Mesothelial cell of epicardium (in vitro differentiated cells): ENCODE measurements around the gene EEFSEC. TPM values are rescaled to one million over a fixed set of nuclear protein-coding genes. Genes with fewer than 3 reads are reported as not detected.

Experiments
- DNase-seq, 2 experiments: peaks; one replicate each; pipeline ENCODE4 v3.0.0; 2021; ENCODE audit warnings: low spot score in 2 of 2; ENCODE audit not compliant: unreplicated experiment in 2 of 2
- H3K27ac Mint-ChIP-seq: 2 replicates; pipeline ENCODE4 v1.8.0; 2021; ENCODE audit warnings: mixed read lengths
- H3K27me3 Mint-ChIP-seq: 2 replicates; pipeline ENCODE4 v1.8.0; 2021; ENCODE audit warnings: low read depth, mixed read lengths
- H3K36me3 Mint-ChIP-seq: 2 replicates; pipeline ENCODE4 v1.8.0; 2021; ENCODE audit warnings: mixed read lengths
- H3K4me1 Mint-ChIP-seq: 2 replicates; pipeline ENCODE4 v1.8.0; 2021; ENCODE audit warnings: mixed read lengths
- H3K4me3 Mint-ChIP-seq: 2 replicates; pipeline ENCODE4 v1.8.0; 2021; ENCODE audit warnings: mild to moderate bottlenecking, moderate library complexity, mixed read lengths
- H3K9me3 Mint-ChIP-seq: 2 replicates; pipeline ENCODE4 v1.8.0; 2021; ENCODE audit warnings: mixed read lengths
- CTCF ChIP-seq: fragments of 200-600 bp; sonication (generic); IDR thresholded peaks from one replicate; pipeline ENCODE4 v1.5.0; 2021; ENCODE audit warnings: antibody characterized with exemption; ENCODE audit not compliant: unreplicated experiment
- total RNA-seq: library from RNA; stranded (reverse); gene quantifications from 3 replicates; pipeline ENCODE4 v1.2.1, GENCODE V29; 2021

Gene EEFSEC
- total RNA-seq, 1 donor from 2014 or later: 19.4 TPM

- no peaks in the 10 kb centered on the region for H3K4me1 Mint-ChIP-seq
- no peaks in the 10 kb centered on the region for H3K36me3 Mint-ChIP-seq
- no peak for TF ChIP-seq CTCF
- H3K4me3 Mint-ChIP-seq: no peak overlapping the region
- DNase-seq: no peak
- peaks cover 36% of the 10 kb centered on the region for H3K27me3 Mint-ChIP-seq
- peaks cover 12% of the 10 kb centered on the region for H3K9me3 Mint-ChIP-seq
- no peak overlapping the region for H3K27ac Mint-ChIP-seq
Observed at GRCh38 chr3:128131897-128132646, 21.2 kb upstream of the EEFSEC start.

GRCh38 chr3:128133273-128133883 lies 19.9 kb upstream of the EEFSEC start:
- Mint-ChIP-seq H3K4me1 (no peaks in the 10 kb centered on the region), H3K9me3 (peaks cover 12% of the 10 kb centered on the region), H3K27me3 (peaks cover 41% of the 10 kb centered on the region), H3K36me3 (no peaks in the 10 kb centered on the region), H3K4me3 (no peak overlapping the region), H3K27ac (no peak overlapping the region)
- TF ChIP-seq CTCF: no peak
- no peak for DNase-seq

GRCh38 chr3:128143496-128143895 lies 9.8 kb upstream of the EEFSEC start:
- DNase-seq: no peak
- Mint-ChIP-seq H3K27ac (no peak overlapping the region), H3K9me3 (peaks cover 6% of the 10 kb centered on the region), H3K4me3 (no peak overlapping the region), H3K36me3 (no peaks in the 10 kb centered on the region), H3K4me1 (no peaks in the 10 kb centered on the region), H3K27me3 (peaks cover 31% of the 10 kb centered on the region)
- no peak for TF ChIP-seq CTCF

GRCh38 chr3:128144512-128145187 lies 8.6 kb upstream of the EEFSEC start:
- DNase-seq: no peak
- Mint-ChIP-seq H3K4me1 (no peaks in the 10 kb centered on the region), H3K4me3 (no peak overlapping the region), H3K27ac (no peak overlapping the region), H3K27me3 (peaks cover 23% of the 10 kb centered on the region), H3K36me3 (no peaks in the 10 kb centered on the region), H3K9me3 (no peaks in the 10 kb centered on the region)
- no peak for TF ChIP-seq CTCF

GRCh38 chr3:128145279-128145678 lies 8.0 kb upstream of the EEFSEC start:
- no peaks in the 10 kb centered on the region for H3K4me1 Mint-ChIP-seq
- no peak overlapping the region for H3K27ac Mint-ChIP-seq
- no peak overlapping the region for H3K4me3 Mint-ChIP-seq
- no peak for TF ChIP-seq CTCF
- H3K27me3 Mint-ChIP-seq: peaks cover 21% of the 10 kb centered on the region
- no peak for DNase-seq
- no peaks in the 10 kb centered on the region for H3K36me3 Mint-ChIP-seq
- H3K9me3 Mint-ChIP-seq: no peaks in the 10 kb centered on the region
